GM12875 (cell line): Measurements from ENCODE around the gene SLA2.
A peak's percentile ranks its signal among the peaks of the same experiment; 100 is the strongest.
"Not testable (repeated sequence)": the region's sequence is repeated elsewhere in the genome, so short reads cannot be mapped to it uniquely, and the experiment has no call there.

ENCODE experiments used
- H3K4me3 ChIP-seq: one replicate; pipeline ENCODE4 v1.5.1; 2011; ENCODE audit warnings: low read depth, low read length, control low read depth
- CTCF ChIP-seq: IDR thresholded peaks from 2 replicates; pipeline ENCODE4 v1.5.1; 2011; ENCODE audit warnings: low read depth, mild to moderate bottlenecking, control low read depth, inconsistent platforms, low read length, moderate library complexity, borderline replicate concordance; ENCODE audit not compliant: insufficient read depth

SLA2 gene

GRCh38 chr20:36611625-36612024 lies 34.4 kb downstream of the SLA2 start:
- no peak overlapping the region for H3K4me3 ChIP-seq

GRCh38 chr20:36608388-36608728 lies 37.6 kb downstream of the SLA2 start:
- not testable (repeated sequence) for H3K4me3 ChIP-seq

More at GRCh38 chr20:36611625-36612024, 34.4 kb downstream of the SLA2 start:
- no peak for TF ChIP-seq CTCF

- TF ChIP-seq CTCF, result no peak
- no peak overlapping the region for H3K4me3 ChIP-seq
Measured at GRCh38 chr20:36607586-36608387, 38.2 kb downstream of the SLA2 start.

GRCh38 chr20:36606158-36607066 lies 39.6 kb downstream of the SLA2 start:
- TF ChIP-seq CTCF, result no peak
- H3K4me3 ChIP-seq, result peak overlapping the region; percentile 81

- TF ChIP-seq CTCF, result peak; percentile 91
- peak within 1 kb of the TSS; percentile 81 for H3K4me3 ChIP-seq
Measured at GRCh38 chr20:36605399-36606157, 40.4 kb downstream of the SLA2 start, which contains the start of gene RAB5IF. Gene RAB5IF (plus strand): TSS chr20:36605779. CDS start chr20:36605952, 173 bp downstream.

GRCh38 chr20:36604952-36605398 lies 41.0 kb downstream of the SLA2 start:
- H3K4me3 ChIP-seq, result peak overlapping the region; percentile 43
- no peak for TF ChIP-seq CTCF

GRCh38 chr20:36601540-36601939 lies 44.5 kb downstream of the SLA2 start:
- no peak overlapping the region for H3K4me3 ChIP-seq
- TF ChIP-seq CTCF, result no peak
